IPS-15b (cell line): ENCODE results near the gene CPA4.

Experiments
- H3K27me3 ChIP-seq: one replicate; pipeline ENCODE4 v1.6.1; 2013; ENCODE audit warnings: low read length; ENCODE audit not compliant: control insufficient read depth, insufficient read depth
- H3K36me3 ChIP-seq: one replicate; pipeline ENCODE4 v1.6.1; 2013; ENCODE audit warnings: low read length; ENCODE audit not compliant: control insufficient read depth, insufficient read depth
- H3K4me1 ChIP-seq: one replicate; pipeline ENCODE4 v1.6.1; 2013; ENCODE audit warnings: mild to moderate bottlenecking, low read length; ENCODE audit not compliant: control insufficient read depth, insufficient read depth
- H3K4me3 ChIP-seq: one replicate; pipeline ENCODE4 v1.5.1; 2013; ENCODE audit warnings: low read depth, low read length
- H3K9ac ChIP-seq: one replicate; pipeline ENCODE4 v1.6.1; 2013; ENCODE audit warnings: low read depth, mild to moderate bottlenecking, low read length
- H3K9me3 ChIP-seq: one replicate; pipeline ENCODE4 v1.6.1; 2013; ENCODE audit warnings: mild to moderate bottlenecking, low read length; ENCODE audit not compliant: control insufficient read depth, insufficient read depth

The CPA4 gene

GRCh38 chr7:130296221-130296951, 3.4 kb downstream of the CPA4 start:
- no peak overlapping the region for H3K4me3 ChIP-seq

GRCh38 chr7:130297628-130298543, 4.9 kb downstream of the CPA4 start:
- Histone ChIP-seq H3K27me3 (no peaks in the 10 kb centered on the region), H3K4me1 (no peaks in the 10 kb centered on the region), H3K9ac (no peak overlapping the region), H3K9me3 (no peaks in the 10 kb centered on the region), H3K36me3 (no peaks in the 10 kb centered on the region), H3K4me3 (no peak overlapping the region)

More at GRCh38 chr7:130296221-130296951, 3.4 kb downstream of the CPA4 start:
- no peak overlapping the region for H3K9ac ChIP-seq
- no peaks in the 10 kb centered on the region for H3K36me3 ChIP-seq
- H3K9me3 ChIP-seq, result no peaks in the 10 kb centered on the region
- no peaks in the 10 kb centered on the region for H3K27me3 ChIP-seq
- no peaks in the 10 kb centered on the region for H3K4me1 ChIP-seq

- H3K36me3 ChIP-seq, result no peaks in the 10 kb centered on the region
- H3K9ac ChIP-seq, result no peak overlapping the region
- no peaks in the 10 kb centered on the region for H3K9me3 ChIP-seq
- no peaks in the 10 kb centered on the region for H3K27me3 ChIP-seq
- no peaks in the 10 kb centered on the region for H3K4me1 ChIP-seq
- H3K4me3 ChIP-seq, result no peak overlapping the region
Observed at GRCh38 chr7:130298544-130299326, 5.8 kb downstream of the CPA4 start.

- H3K4me1 ChIP-seq, result no peaks in the 10 kb centered on the region
- no peaks in the 10 kb centered on the region for H3K27me3 ChIP-seq
- H3K9ac ChIP-seq, result no peak overlapping the region
- H3K4me3 ChIP-seq, result no peak overlapping the region
- H3K9me3 ChIP-seq, result no peaks in the 10 kb centered on the region
- H3K36me3 ChIP-seq, result no peaks in the 10 kb centered on the region
Observed at GRCh38 chr7:130299866-130300265, 6.9 kb downstream of the CPA4 start.

- Histone ChIP-seq H3K9ac (no peak overlapping the region), H3K9me3 (no peaks in the 10 kb centered on the region), H3K36me3 (no peaks in the 10 kb centered on the region), H3K4me1 (no peaks in the 10 kb centered on the region), H3K4me3 (no peak overlapping the region), H3K27me3 (no peaks in the 10 kb centered on the region)
Observed at GRCh38 chr7:130301501-130302020, 8.6 kb downstream of the CPA4 start.

GRCh38 chr7:130302649-130303048, 9.7 kb downstream of the CPA4 start:
- Histone ChIP-seq H3K9ac (no peak overlapping the region), H3K27me3 (no peaks in the 10 kb centered on the region), H3K4me1 (no peaks in the 10 kb centered on the region), H3K4me3 (no peak overlapping the region), H3K9me3 (no peaks in the 10 kb centered on the region), H3K36me3 (no peaks in the 10 kb centered on the region)

- H3K4me3 ChIP-seq, result no peak overlapping the region
- H3K27me3 ChIP-seq, result no peaks in the 10 kb centered on the region
- H3K9ac ChIP-seq, result no peak overlapping the region
- H3K36me3 ChIP-seq, result no peaks in the 10 kb centered on the region
- no peaks in the 10 kb centered on the region for H3K9me3 ChIP-seq
- H3K4me1 ChIP-seq, result no peaks in the 10 kb centered on the region
Observed at GRCh38 chr7:130303127-130303526, 10.2 kb downstream of the CPA4 start.

GRCh38 chr7:130303551-130303950, 10.6 kb downstream of the CPA4 start:
- no peak overlapping the region for H3K9ac ChIP-seq
- no peaks in the 10 kb centered on the region for H3K4me1 ChIP-seq
- H3K9me3 ChIP-seq, result no peaks in the 10 kb centered on the region
- no peaks in the 10 kb centered on the region for H3K27me3 ChIP-seq
- no peak overlapping the region for H3K4me3 ChIP-seq
- no peaks in the 10 kb centered on the region for H3K36me3 ChIP-seq

- H3K9ac ChIP-seq, result no peak overlapping the region
- H3K4me1 ChIP-seq, result no peaks in the 10 kb centered on the region
- no peaks in the 10 kb centered on the region for H3K9me3 ChIP-seq
- H3K27me3 ChIP-seq, result no peaks in the 10 kb centered on the region
- H3K36me3 ChIP-seq, result no peaks in the 10 kb centered on the region
- no peak overlapping the region for H3K4me3 ChIP-seq
Observed at GRCh38 chr7:130303982-130304381, 11.0 kb downstream of the CPA4 start.

- H3K36me3 ChIP-seq, result no peaks in the 10 kb centered on the region
- no peaks in the 10 kb centered on the region for H3K9me3 ChIP-seq
Observed at GRCh38 chr7:130304878-130305277, 11.9 kb downstream of the CPA4 start.

GRCh38 chr7:130305433-130306042, 12.6 kb downstream of the CPA4 start:
- Histone ChIP-seq H3K4me1 (no peaks in the 10 kb centered on the region), H3K27me3 (no peaks in the 10 kb centered on the region), H3K36me3 (no peaks in the 10 kb centered on the region), H3K9ac (no peak overlapping the region), H3K9me3 (no peaks in the 10 kb centered on the region), H3K4me3 (no peak overlapping the region)

More at GRCh38 chr7:130304878-130305277, 11.9 kb downstream of the CPA4 start:
- Histone ChIP-seq H3K27me3 (no peaks in the 10 kb centered on the region), H3K9ac (no peak overlapping the region), H3K4me3 (no peak overlapping the region), H3K4me1 (no peaks in the 10 kb centered on the region)
